ENCODE results near the gene PLEKHA6. TPM values are rescaled to one million over a fixed set of nuclear protein-coding genes. Genes with fewer than 3 reads are reported as not detected.

The PLEKHA6 gene
- polyA plus RNA-seq, 1 experiment, result 4.2 TPM

- no peak for TF ChIP-seq CTCF (IDR thresholded peaks at IDR 0.05; ENCODE audit: insufficient read depth, low read depth, low read length)
- CTCF ChIA-PET, result interaction anchor here (0.6 to 7.4 kb wide), 5 partner anchors 11 to 1391 kb away, joined by 3 to 240 read pairs (median 4); partner anchors contain the start of genes GOLT1A, PLEKHA6 and REN
- POLR2A ChIA-PET, result interaction anchor here (0.6 kb wide), 1 partner anchor 134 kb away, joined by 3 read pairs; no protein-coding TSS in a partner anchor
- DNase-seq (ENCODE audit: low read depth), result no peak
- H3K4me3 ChIP-seq (ENCODE audit: low read depth, low read length), result no peak overlapping the region
- no peaks in the 10 kb centered on the region for H3K27me3 ChIP-seq (ENCODE audit: control insufficient read depth, insufficient read depth, low read length)
- H3K36me3 ChIP-seq (ENCODE audit: control insufficient read depth, insufficient read depth, low read length), result no peaks in the 10 kb centered on the region
Measured at GRCh38 chr1:204203206-204203767, 156.4 kb downstream of the PLEKHA6 start.

GRCh38 chr1:204202481-204202880, 157.2 kb downstream of the PLEKHA6 start:
- Histone ChIP-seq H3K36me3 (ENCODE audit: control insufficient read depth, insufficient read depth, low read length) (no peaks in the 10 kb centered on the region), H3K4me3 (ENCODE audit: low read depth, low read length) (no peak overlapping the region), H3K27me3 (ENCODE audit: control insufficient read depth, insufficient read depth, low read length) (no peaks in the 10 kb centered on the region)
- no peak for DNase-seq (ENCODE audit: low read depth)
- TF ChIP-seq CTCF (IDR thresholded peaks at IDR 0.05; ENCODE audit: insufficient read depth, low read depth, low read length), result no peak
- POLR2A ChIA-PET, result interaction anchor here (0.6 kb wide), 1 partner anchor 135 kb away, joined by 3 read pairs; no protein-coding TSS in a partner anchor
- CTCF ChIA-PET, result interaction anchor here (1.1 to 7.4 kb wide), 4 partner anchors 11 to 157 kb away, joined by 4 to 240 read pairs (median 4); partner anchors contain the start of genes GOLT1A, PLEKHA6 and REN

GRCh38 chr1:204201348-204202040, 158.2 kb downstream of the PLEKHA6 start:
- H3K36me3 ChIP-seq (ENCODE audit: control insufficient read depth, insufficient read depth, low read length), result no peaks in the 10 kb centered on the region
- no peaks in the 10 kb centered on the region for H3K27me3 ChIP-seq (ENCODE audit: control insufficient read depth, insufficient read depth, low read length)
- no peak for DNase-seq (ENCODE audit: low read depth)
- TF ChIP-seq CTCF (IDR thresholded peaks at IDR 0.05; ENCODE audit: insufficient read depth, low read depth, low read length), result no peak
- POLR2A ChIA-PET, result no interaction called here
- CTCF ChIA-PET, result interaction anchor here (0.6 to 7.4 kb wide), 4 partner anchors 36 to 162 kb away, joined by 3 to 240 read pairs (median 4); partner anchors contain the start of gene REN
- H3K4me3 ChIP-seq (ENCODE audit: low read depth, low read length), result no peak overlapping the region

- DNase-seq (ENCODE audit: low read depth), result no peak
- ChIA-PET POLR2A (no interaction called here), CTCF (interaction anchor here (1.9 to 5.1 kb wide), 3 partner anchors 10 to 34 kb away, joined by 7 to 51 read pairs (median 13); partner anchors contain the start of gene REN)
- H3K4me3 ChIP-seq (ENCODE audit: low read depth, low read length), result no peak overlapping the region
- TF ChIP-seq CTCF (IDR thresholded peaks at IDR 0.05; ENCODE audit: insufficient read depth, low read depth, low read length), result no peak
- no peaks in the 10 kb centered on the region for H3K27me3 ChIP-seq (ENCODE audit: control insufficient read depth, insufficient read depth, low read length)
- H3K36me3 ChIP-seq (ENCODE audit: control insufficient read depth, insufficient read depth, low read length), result no peaks in the 10 kb centered on the region
Measured at GRCh38 chr1:204199579-204199978, 160.2 kb downstream of the PLEKHA6 start.
